ENCODE measurements around the gene KANK4.

Gene KANK4

DNA sequence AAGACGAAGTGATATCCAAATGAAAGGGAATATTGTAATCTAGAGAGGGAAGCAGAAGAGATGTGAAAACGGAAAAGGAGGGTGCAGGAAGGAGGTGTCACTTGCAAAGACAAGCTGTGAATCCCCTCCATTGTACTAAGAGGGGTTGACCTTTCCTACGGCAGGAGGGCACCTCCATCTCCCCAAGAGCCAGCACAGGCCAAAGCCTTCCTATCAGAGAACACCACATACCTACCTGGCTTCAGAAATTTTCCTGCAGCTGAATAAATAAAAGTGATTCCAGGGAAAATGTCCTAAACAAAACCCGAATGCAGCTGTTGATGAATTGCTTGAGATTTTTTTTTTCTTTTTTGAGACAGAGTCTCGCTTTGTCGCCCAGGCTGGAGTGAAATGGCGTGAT lies 14.3 kb downstream of the KANK4 start:
- no peak for DNase-seq (ENCODE audit: low spot score)

DNA sequence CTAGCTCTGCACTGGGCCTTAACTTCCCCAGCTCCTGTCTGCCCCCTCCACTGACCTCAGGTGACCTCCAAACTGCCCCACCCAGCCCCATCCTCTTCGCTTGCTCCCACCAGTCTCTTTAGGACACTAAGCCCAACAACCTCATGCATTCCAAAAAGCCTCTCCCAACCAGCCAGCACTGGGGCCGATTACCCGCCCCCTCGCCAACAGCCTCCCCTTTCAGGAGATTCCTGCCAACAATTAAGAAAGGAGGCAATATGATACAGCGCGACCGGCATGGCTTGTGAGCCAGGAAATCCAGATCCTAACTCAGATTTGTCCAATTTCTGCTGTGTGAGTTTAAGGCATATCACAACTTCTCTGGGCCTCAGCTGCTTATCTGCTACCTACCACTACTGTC lies 14.7 kb downstream of the KANK4 start:
- no peak for DNase-seq (ENCODE audit: low spot score)

DNA sequence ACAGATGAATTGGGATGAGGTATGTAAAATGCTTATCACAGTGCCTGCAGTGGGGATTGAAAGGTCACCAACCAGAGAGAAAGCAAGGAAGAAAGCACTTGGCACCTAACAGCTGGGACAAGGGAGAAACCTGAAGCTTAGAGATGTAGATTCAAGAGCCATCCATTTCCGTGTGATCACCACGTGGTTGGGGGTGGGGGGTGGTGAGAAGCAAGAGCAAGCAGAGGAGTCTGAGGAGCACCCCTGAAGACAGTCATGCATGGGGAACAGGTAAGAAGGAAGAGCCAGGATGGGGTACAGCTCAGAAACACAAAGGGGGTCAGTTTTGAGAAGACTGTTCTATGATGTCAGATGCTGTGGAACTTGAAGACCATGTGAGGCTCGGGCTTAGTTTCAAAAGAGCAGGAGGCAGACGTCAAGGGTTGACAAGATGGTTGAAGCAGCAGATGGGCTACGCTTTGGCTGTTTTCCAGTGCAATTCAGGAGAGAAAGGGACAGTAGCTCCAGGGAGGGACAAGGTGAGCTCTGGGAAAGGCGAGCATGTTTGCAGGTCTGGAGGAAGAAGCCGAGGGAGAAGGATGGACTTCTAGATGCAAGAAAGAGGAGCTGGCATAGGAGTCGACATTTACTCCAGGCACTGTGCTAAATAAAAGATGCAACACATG lies 17.4 kb downstream of the KANK4 start:
- no peak for DNase-seq (ENCODE audit: low spot score)

DNA sequence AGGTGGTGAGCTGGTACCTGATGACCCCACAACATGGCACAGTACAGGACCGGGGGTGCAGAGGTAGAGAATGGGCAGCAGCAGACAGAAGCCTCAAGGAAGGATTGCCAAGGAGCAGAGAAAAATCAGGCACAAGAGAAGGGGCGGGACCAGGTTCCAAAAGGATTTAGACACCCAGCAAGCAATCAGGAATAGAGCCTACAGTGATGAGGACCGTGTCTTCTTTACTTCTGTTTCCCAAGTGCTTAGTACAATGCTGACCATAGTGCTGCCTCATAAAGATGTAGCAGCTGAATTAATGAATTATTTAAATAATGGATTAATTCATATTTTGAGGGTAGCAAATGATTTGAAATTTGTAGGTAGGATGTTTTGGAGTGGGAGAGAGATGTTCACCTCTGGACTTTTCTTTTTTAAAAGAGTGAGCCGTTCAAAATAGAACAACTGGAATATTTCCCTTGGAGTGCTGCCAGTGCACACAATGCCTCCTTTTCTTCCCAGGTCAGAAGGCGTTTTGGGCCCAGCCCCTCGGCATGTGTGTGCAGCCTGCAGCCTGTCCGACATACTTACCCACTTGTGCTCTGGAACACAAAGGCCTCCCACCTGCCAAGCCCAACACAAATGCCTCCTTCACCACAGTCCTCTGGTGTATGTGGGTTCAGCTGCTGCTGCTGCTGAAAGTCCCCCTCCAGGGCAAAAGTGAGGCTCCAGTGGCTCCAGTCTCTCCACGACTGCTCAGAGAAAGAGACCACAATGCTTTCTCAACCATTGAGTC lies 19.6 kb downstream of the KANK4 start:
- no peak for DNase-seq (ENCODE audit: low spot score)

DNA sequence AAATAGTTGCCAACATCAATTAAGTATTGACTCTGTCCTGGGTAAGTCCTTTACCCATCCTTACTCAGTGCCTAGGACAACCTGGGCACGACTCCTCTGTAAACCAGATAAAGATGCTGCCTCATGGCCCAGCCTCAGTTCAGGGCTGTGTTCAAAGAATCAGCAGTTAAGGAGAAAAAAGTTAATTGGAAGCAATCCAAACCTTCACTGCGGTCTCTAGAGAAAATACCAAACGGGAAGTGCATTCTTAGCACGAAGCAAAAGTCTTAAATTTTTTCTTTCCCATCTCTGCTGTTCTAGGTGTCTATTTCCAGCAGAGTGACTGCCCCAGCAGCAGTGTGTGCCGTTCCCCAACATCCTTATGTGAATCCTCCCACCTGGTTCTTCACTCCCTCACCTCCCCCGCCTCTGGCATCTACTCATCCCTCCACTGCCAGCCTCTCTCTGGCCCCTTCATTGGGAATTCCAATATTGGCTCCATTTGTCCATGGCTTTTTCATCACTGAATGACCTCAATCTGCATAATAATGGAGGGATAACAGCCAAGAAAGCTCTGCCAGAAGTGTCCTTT lies 23.2 kb downstream of the KANK4 start:
- DNase-seq (ENCODE audit: low spot score), result no peak

DNA sequence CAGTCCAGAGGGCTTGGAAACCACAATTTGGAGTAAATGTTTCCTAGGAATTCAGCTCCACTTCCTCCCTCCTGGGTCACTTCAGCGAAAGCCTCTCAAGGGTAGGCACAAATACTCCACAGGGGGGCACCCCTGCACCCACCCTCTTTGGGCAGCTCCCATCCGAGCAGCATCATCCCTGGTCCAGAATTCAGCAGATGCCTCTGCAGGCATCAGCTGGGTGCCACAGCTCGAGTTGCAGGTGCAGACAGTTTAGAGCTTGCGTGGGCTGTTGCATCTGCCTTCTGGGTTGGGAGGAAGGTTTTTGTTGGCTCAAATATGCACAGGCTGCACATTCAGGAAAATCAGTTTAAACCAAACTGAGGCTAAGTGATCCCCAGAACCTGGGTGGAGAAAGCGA lies 25.0 kb downstream of the KANK4 start:
- DNase-seq (ENCODE audit: low spot score), result peak; percentile 6

DNA sequence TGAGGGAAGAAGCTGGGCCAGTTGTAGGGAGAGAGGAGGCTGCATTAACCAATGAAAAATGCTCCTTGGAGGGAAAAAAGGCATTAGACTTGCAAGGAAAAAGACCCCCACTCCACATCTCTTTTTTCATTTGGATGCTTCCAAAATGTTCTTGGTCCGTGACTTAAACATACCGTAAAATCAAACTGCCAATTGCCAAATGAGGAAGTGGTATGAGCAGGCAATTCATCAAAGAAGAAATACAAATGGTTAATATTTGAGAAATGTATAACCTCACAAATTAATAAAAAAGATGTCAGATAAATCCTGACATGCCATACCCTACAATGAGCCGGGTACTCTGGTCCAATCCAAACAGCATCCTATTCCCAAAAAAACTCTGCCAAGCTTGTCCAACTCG lies 30.6 kb downstream of the KANK4 start:
- DNase-seq (ENCODE audit: low spot score), result no peak

DNA sequence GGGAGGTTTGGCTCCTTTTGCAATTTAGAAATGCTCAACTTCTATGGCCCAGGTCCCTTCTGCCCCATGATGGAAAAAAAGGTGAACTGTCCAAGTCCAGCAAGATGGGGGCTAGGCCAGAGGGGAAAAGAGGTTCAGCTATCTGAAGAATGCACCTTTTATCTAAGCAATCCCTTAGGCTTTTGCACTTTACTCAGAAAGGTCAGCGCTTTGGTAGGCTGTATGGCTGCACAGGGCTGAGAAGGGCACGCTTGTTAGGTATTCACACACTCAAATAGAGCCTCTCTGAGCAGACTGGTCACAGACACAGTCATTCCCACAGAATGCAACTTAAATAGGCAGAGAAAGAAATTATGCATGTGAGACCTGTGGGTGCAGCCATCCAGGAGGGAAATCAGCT lies 31.0 kb downstream of the KANK4 start:
- no peak for DNase-seq (ENCODE audit: low spot score)

DNA sequence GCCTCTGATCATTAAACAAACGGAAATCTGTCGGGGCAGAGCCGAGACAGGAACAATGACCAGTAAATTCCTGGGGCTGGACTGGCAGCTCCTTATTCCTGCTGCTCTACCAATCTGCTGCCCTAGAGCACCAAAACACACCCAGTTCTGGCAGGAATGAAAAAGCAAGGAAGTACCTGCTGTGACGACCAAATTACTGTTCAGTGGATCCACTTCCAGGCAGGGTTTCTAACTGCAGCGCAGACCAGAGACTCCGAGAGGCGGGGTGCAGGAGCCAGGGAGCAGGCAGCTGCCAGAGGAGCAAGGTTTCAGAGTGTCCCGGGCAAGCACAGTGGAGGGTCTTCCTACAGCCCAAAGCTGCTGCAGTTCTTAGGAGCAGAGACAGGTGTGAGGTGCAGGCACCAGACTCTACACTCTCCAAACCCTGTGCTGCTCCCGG lies 32.4 kb downstream of the KANK4 start:
- DNase-seq (ENCODE audit: low spot score), result no peak

DNA sequence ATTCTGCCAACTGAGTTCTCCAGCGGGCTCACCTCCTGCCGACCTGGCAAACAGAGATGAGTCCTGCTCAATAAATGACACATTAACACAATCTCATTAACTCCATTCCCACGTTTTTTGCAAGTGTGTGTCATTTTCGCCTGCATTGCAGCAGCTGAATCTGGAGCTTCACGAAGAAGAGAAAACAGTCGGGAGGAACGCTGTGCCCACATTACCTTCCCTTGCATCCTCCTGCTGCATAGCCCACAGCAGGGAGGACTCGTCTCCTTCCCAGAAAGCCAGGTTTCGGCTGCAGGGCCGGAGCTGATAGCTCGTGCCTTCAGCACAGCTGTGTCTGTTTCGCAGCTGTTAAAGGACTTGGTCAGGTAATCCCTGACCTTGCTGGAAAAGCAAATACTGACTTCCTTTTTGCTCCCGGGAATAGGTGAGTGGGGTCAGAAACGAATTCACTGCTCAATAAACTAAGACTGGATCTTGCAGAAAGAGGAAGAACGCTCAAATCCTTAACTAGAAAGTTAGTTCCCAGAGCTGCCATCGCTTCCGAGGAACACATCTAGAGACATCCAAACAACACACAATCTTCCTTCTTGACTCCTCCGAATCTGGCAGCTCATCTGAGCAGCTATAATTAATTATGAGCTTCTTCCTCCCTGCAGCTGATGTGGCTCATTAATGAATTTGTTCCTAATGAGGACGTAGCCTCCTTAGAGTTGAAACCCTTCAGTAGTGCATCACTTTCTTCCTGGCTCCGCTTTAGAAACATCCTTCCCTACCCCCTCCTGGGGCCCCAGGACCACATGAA lies 33.0 kb downstream of the KANK4 start:
- no peak for DNase-seq (ENCODE audit: low spot score)

DNA sequence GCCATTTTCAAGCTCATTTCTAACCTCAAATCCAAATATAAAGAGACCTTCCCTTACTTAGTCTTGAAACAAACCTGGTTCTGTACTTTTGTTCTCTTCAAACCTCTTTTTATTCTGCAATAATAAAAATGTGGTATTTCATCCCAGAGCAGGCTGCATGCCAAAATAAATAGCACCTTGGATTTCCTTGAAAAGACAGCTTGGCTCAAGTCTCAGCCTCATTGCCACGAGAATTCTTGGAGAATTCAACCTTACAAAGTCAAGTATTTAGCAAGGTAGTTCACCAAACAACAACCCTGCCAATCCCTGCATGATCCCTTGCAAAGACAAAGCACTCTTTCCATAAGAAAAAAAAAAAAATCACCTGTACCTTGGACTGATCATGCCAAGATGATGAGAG lies 33.8 kb downstream of the KANK4 start:
- DNase-seq (ENCODE audit: low spot score), result no peak

DNA sequence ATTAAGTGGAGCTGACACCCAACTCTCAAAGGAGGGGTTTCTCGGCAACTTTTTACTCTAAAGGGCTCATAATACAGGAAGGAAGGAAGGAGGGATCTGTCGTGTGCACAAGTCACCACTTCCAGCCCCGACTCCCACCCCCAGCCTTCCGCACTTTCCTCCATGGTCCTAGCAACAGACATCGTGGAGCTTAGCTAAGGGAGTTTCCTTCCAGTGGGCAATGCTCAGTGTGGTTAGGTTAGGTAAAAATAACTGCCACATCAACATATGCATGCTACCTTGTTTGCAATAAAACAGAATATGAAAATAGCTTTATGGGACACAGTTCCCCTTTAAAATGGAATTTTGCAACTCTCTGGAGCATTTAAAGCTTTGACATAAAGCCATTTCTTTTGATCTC lies 35.2 kb downstream of the KANK4 start:
- no peak for DNase-seq (ENCODE audit: low spot score)

DNA sequence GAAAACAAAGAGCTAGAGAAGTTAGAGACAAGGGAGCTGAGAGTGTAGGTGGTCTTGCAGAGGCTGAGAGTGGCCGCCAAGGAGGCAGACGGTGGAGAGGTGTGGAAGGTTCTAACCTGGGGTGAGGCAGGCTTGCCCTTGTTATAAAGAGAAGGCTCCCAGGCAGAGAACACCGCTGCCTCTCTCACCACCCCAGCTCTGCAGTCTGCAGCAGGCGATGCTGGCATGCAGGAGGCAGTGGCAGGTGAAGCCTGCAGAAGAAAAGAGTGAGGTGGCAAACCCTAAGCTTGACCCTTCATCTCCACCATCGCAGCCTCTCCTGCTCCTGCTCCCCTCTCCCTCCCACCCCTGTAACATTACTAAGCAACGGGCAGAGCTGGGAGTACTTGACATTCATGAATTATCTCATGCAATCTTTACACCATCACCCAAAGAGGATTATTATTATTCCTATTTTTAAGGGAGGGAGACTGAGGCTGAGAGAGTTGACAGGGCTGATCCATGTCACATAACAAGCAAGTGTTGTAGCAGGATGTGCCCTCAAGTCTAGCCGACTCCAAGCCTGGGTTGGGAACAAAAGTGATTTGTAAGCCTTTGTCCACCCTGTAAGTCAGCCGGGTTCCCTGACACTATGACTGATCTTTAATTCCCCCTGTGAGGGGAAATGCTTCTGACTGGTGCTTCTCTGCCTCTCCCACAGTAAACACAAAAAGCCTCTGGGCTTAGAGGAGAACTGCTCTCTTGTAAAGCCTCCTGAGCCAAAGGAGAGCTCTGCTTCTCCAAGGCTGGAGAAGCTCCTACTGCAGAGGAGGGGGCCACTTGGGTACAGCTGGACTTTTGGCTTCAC lies 36.1 kb downstream of the KANK4 start:
- DNase-seq (ENCODE audit: low spot score), result no peak

DNA sequence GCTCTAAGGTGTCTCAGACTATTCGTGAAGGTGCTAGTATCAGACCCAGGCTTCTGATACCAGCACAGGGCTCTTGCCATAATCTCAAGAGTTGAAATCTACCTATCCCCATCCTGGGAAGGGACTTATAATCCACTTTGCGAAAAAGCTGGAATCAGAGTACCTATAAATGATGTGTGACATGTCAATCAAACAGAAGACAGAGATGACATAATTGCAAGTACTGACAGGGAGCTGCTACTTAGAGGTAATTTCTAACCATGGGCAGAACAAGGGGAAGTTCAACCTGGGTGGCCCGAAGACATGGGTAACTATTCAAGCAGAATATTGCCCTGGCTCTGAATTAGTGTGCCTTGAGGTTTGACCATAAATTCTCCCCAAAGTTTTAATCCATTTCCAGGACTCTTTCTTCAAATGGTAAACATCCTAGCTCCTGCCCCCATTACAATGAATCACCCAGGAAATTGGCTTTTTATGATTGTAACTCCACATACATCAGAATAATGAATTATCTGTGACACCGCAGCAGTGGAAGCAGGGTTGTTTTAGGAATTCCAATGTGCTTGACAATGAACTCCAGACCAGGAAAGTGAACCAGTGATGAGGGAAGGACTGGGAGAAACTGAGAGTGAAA lies 37.2 kb downstream of the KANK4 start:
- DNase-seq (ENCODE audit: low spot score), result no peak

DNA sequence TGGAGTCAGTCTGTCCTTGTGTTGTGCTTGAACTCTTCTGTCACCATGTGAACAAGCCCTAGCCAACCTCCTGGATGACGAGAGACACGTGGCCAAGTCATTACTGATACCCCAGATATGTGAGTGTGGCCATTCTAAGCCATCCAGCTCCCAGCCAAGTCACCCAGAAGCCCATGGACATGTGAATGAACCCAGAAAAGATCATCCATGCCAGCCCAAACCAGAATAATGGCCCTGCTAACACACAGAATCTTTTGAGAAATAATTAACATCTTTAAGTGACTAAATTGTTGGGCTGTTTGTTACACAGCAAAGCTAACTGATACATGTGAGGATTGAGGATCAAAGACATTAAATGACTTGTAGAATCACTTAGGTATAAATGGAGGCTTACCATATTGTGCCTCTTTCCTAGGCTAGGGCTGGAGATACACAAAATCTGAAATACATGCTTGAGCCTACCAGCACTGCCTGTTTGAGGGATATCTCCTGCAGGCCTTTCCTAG lies 38.2 kb downstream of the KANK4 start:
- DNase-seq (ENCODE audit: low spot score), result no peak

DNA sequence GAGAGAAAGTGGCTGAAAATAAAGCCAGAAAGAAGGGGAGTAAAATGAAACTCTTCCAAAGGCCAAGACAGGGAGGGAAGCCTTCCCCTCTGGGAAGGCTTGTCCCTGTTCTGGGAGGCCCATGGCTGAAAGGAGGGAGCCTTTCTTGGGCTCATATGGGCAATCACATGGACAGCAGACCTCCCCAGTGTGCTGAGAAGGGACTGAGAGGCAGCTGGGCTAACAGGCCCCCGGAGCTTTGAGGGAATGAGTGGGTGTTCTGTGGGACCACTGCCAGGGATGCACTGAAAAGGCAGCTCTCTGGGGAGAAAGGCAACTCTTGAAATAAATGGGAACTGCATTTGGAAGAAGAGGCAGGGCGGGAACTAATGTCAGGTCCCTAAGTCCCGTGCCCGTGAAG lies 39.1 kb downstream of the KANK4 start:
- no peak for DNase-seq (ENCODE audit: low spot score)

DNA sequence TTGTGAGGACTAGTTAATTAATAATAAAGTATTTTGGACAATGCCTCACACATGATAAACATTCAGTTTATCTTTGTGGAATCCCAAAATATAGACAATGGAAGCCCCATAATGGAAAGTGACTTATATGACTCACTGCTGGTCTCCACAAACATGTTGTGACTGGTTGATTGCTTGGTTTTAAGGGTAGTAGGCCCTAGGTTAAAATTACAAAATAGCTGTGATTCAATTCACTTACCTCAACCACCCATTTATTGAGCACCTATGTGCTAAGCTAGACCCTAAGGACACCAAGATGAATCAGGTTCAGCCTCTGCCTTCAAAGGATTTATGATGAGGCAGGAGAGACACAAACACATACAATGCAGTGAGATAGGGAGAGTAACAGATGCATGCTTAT lies 42.4 kb downstream of the KANK4 start:
- no peak for DNase-seq (ENCODE audit: low spot score)

DNA sequence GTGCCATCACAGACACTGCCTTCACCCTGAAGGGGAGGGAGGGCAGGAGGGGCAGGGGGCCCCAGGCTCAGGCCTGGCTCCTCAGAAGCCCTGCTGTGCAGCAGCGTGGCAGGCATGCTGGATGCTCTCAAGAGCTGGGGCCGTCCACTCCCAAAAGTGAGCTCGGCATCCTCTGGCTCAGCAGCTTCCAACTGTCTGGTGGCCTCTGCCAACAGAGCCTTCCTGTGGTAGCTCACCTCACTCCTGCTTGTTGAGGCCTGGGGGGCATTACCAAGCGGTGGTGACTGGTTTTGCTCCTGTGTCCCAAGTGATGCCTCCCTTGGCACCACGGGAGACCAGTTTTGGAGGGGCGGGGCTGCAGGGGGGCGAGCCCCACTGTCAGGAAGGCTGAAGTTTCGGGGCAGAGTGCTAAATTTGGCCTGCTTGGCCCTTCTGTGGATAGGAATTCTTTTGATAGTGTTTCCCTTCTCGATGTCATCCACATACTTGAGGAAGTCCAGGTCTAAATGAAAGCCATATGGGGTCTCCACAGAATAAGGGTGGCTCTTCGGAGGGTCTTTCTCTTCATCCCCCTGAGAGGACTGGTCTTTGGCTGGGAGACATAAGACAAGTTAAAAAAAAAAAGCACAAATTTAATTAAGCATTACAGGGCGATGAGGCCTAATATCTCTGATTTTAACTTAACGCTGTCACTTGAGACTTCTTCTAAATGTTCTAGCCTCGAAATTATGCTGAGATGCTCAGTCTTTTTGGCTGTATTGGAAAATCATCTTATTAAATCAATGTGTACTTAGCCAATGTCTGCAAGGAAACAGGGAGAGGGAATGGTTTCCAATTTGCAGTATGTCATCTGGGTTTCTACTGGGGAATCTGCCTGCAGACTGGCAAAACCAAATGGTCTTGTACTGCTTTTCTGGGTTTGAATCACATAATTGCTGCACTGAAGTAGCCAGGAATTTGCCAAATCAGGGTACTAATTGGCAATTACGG lies 44.4 kb downstream of the KANK4 start:
- DNase-seq (ENCODE audit: low spot score), result no peak

DNA sequence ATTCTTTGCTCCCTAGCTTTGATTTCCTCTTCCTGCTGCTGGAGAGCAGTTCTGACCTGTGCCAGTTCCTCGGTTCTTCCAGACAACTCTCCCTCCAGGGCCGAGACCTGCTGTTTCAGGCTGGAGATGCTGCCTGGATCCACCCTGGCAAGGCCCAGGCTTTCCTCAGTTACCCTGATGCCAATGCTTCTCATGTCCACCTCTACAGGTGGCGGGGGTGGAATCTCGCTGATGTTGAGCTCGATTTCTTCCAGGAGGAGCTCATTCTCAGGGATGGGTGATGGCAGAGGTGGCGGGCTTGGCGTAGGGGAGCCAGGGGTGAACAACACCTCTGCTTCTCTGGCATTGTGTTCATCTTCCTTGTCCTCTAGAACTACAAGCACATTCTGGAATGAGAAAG lies 45.3 kb downstream of the KANK4 start:
- DNase-seq (ENCODE audit: low spot score), result no peak
